HEK293 (cell line): ENCODE results near the gene CEP112.

ENCODE experiments used
- EGR2 ChIP-seq: fragments of 450-650 bp; formaldehyde crosslinking; IDR thresholded peaks from 2 replicates; pipeline ENCODE4 v1.5.1; 2016; ENCODE audit warnings: low read depth, missing biosample characterization, missing genetic modification characterization
- GLI4 ChIP-seq: fragments of 450-650 bp; formaldehyde crosslinking; IDR thresholded peaks from 2 replicates; pipeline ENCODE4 v1.5.1; 2016; ENCODE audit warnings: missing biosample characterization, missing genetic modification characterization
- KLF1 ChIP-seq: fragments of 450-650 bp; formaldehyde crosslinking; IDR thresholded peaks from 2 replicates; pipeline ENCODE4 v1.5.1; 2016; ENCODE audit warnings: missing biosample characterization, missing genetic modification characterization
- KLF10 ChIP-seq: fragments of 450-650 bp; IDR thresholded peaks from 2 replicates; pipeline ENCODE4 v1.5.1; 2018; ENCODE audit warnings: missing biosample characterization, mild to moderate bottlenecking, missing genetic modification characterization
- KLF7 ChIP-seq: fragments of 450-650 bp; formaldehyde crosslinking; IDR thresholded peaks from 2 replicates; pipeline ENCODE4 v1.5.1; 2016; ENCODE audit warnings: missing biosample characterization, missing genetic modification characterization, borderline replicate concordance
- KLF8 ChIP-seq: fragments of 450-650 bp; formaldehyde crosslinking; IDR thresholded peaks from 2 replicates; pipeline ENCODE4 v1.5.1; 2016; ENCODE audit warnings: missing biosample characterization, missing genetic modification characterization
- KLF9 ChIP-seq: fragments of 450-650 bp; formaldehyde crosslinking; IDR thresholded peaks from 2 replicates; pipeline ENCODE4 v1.5.1; 2016; ENCODE audit warnings: missing biosample characterization, missing genetic modification characterization, low read depth
- SCRT2 ChIP-seq: fragments of 450-650 bp; formaldehyde crosslinking; IDR thresholded peaks from 2 replicates; pipeline ENCODE4 v1.5.1; 2016; ENCODE audit warnings: missing biosample characterization, missing genetic modification characterization
- SP7 ChIP-seq: fragments of 450-650 bp; formaldehyde crosslinking; IDR thresholded peaks from 2 replicates; pipeline ENCODE4 v1.5.1; 2016; ENCODE audit warnings: missing biosample characterization, missing genetic modification characterization
- TRIM28 ChIP-seq: IDR thresholded peaks from 2 replicates; pipeline ENCODE4 v1.6.1; 2011; ENCODE audit warnings: low read length, control low read depth, borderline replicate concordance
- ZFP3 ChIP-seq: fragments of 450-650 bp; formaldehyde crosslinking; IDR thresholded peaks from 2 replicates; pipeline ENCODE4 v1.5.1; 2016; ENCODE audit warnings: low read depth, missing biosample characterization, missing genetic modification characterization
- ZNF114 ChIP-seq: fragments of 450-650 bp; formaldehyde crosslinking; IDR thresholded peaks from 2 replicates; pipeline ENCODE4 v1.5.0; 2017; ENCODE audit warnings: missing biosample characterization, missing genetic modification characterization
- ZNF132 ChIP-seq: fragments of 450-650 bp; formaldehyde crosslinking; IDR thresholded peaks from 2 replicates; pipeline ENCODE4 v1.5.1; 2017; ENCODE audit warnings: missing biosample characterization, missing genetic modification characterization, borderline replicate concordance
- ZNF155 ChIP-seq: fragments of 450-650 bp; formaldehyde crosslinking; IDR thresholded peaks from 2 replicates; pipeline ENCODE4 v1.5.1; 2016; ENCODE audit warnings: missing biosample characterization, missing genetic modification characterization
- ZNF202 ChIP-seq: fragments of 450-650 bp; formaldehyde crosslinking; IDR thresholded peaks from 2 replicates; pipeline ENCODE4 v1.5.1; 2016; ENCODE audit warnings: missing biosample characterization, missing genetic modification characterization, borderline replicate concordance
- ZNF214 ChIP-seq: fragments of 450-650 bp; formaldehyde crosslinking; IDR thresholded peaks from 2 replicates; pipeline ENCODE4 v1.5.1; 2017; ENCODE audit warnings: missing biosample characterization, mild to moderate bottlenecking, missing genetic modification characterization, borderline replicate concordance
- ZNF24 ChIP-seq: fragments of 450-650 bp; formaldehyde crosslinking; IDR thresholded peaks from 2 replicates; pipeline ENCODE4 v1.5.1; 2016; ENCODE audit warnings: missing biosample characterization, missing genetic modification characterization
- ZNF302 ChIP-seq: fragments of 450-650 bp; formaldehyde crosslinking; IDR thresholded peaks from 2 replicates; pipeline ENCODE4 v1.5.1; 2016; ENCODE audit warnings: missing biosample characterization, missing genetic modification characterization, low read depth
- ZNF324 ChIP-seq: fragments of 450-650 bp; formaldehyde crosslinking; IDR thresholded peaks from 2 replicates; pipeline ENCODE4 v1.5.1; 2016; ENCODE audit warnings: missing biosample characterization, missing genetic modification characterization
- ZNF501 ChIP-seq: fragments of 450-650 bp; formaldehyde crosslinking; IDR thresholded peaks from 2 replicates; pipeline ENCODE4 v1.5.1; 2016; ENCODE audit warnings: missing biosample characterization, missing genetic modification characterization
- ZNF626 ChIP-seq: fragments of 450-650 bp; sonication (Bioruptor Pico); formaldehyde crosslinking; IDR thresholded peaks from 2 replicates; pipeline ENCODE4 v1.5.1; 2018; ENCODE audit warnings: missing biosample characterization, missing genetic modification characterization, inconsistent platforms
- ZNF629 ChIP-seq: fragments of 450-650 bp; formaldehyde crosslinking; IDR thresholded peaks from 2 replicates; pipeline ENCODE4 v1.5.1; 2017; ENCODE audit warnings: missing biosample characterization, missing genetic modification characterization
- ZNF654 ChIP-seq: fragments of 450-650 bp; formaldehyde crosslinking; IDR thresholded peaks from 2 replicates; pipeline ENCODE4 v1.5.1; 2016; ENCODE audit warnings: low read depth, missing biosample characterization, missing genetic modification characterization
- ZNF660 ChIP-seq: fragments of 450-650 bp; IDR thresholded peaks from 2 replicates; pipeline ENCODE4 v1.5.1; 2018; ENCODE audit warnings: missing biosample characterization, mild to moderate bottlenecking, missing genetic modification characterization
- ZNF677 ChIP-seq: fragments of 450-650 bp; IDR thresholded peaks from 2 replicates; pipeline ENCODE4 v1.5.0; 2018; ENCODE audit warnings: missing biosample characterization, mild to moderate bottlenecking, missing genetic modification characterization, moderate library complexity
- ZNF768 ChIP-seq: fragments of 450-650 bp; formaldehyde crosslinking; IDR thresholded peaks from 2 replicates; pipeline ENCODE4 v1.5.1; 2018; ENCODE audit warnings: missing biosample characterization, mild to moderate bottlenecking, missing genetic modification characterization
- ZNF777 ChIP-seq: fragments of 450-650 bp; formaldehyde crosslinking; IDR thresholded peaks from 2 replicates; pipeline ENCODE4 v1.5.1; 2017; ENCODE audit warnings: missing biosample characterization, missing genetic modification characterization, borderline replicate concordance
- ZNF792 ChIP-seq: fragments of 450-650 bp; formaldehyde crosslinking; IDR thresholded peaks from 2 replicates; pipeline ENCODE4 v1.5.1; 2016; ENCODE audit warnings: missing biosample characterization, missing genetic modification characterization
- ZNF843 ChIP-seq: fragments of 450-650 bp; formaldehyde crosslinking; IDR thresholded peaks from 2 replicates; pipeline ENCODE4 v1.5.1; 2016; ENCODE audit warnings: missing biosample characterization, missing genetic modification characterization
- TF ChIP-seq, protein P1 (sequence below): fragments of 450-650 bp; formaldehyde crosslinking; IDR thresholded peaks from 2 replicates; pipeline ENCODE4 v1.5.1; 2016; ENCODE audit warnings: missing biosample characterization, missing genetic modification characterization
- TF ChIP-seq, protein P2 (sequence below): fragments of 450-650 bp; formaldehyde crosslinking; IDR thresholded peaks from 2 replicates; pipeline ENCODE4 v1.5.1; 2017; ENCODE audit warnings: missing biosample characterization, mild to moderate bottlenecking, missing genetic modification characterization, moderate library complexity
- TF ChIP-seq, protein P3 (sequence below): fragments of 450-650 bp; formaldehyde crosslinking; IDR thresholded peaks from 2 replicates; pipeline ENCODE4; 2016; ENCODE audit warnings: missing biosample characterization, missing genetic modification characterization
- TF ChIP-seq, protein P4 (sequence below): fragments of 450-650 bp; formaldehyde crosslinking; IDR thresholded peaks from 2 replicates; pipeline ENCODE4 v1.5.1; 2016; ENCODE audit warnings: missing biosample characterization, missing genetic modification characterization
- TF ChIP-seq, protein P5 (sequence below): fragments of 450-650 bp; formaldehyde crosslinking; conservative IDR thresholded peaks from 2 replicates; pipeline ENCODE4 v1.5.1; 2016; ENCODE audit warnings: low read depth, missing biosample characterization, missing genetic modification characterization

The CEP112 gene

DNA sequence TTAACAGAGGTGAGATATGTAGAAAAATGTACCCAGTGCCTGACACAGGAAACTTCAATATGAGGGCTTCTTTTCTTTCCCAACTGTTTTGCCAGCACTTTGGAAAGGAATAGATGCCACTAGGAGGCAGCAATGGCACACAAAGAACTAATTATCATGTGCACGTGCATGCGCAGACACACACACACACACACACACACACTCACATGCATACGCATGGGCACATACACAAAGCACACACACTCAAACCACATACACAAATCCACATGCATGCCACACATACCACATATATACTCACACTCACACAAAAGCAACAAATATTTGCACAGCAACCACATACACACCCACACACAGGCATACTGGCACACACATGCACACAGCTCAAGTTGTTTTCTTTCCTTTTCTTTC lies 8.8 kb upstream of the CEP112 start (continued):
- peak; percentile 88 for TF ChIP-seq ZNF501
- no peak for TF ChIP-seq ZNF626 (tag by site-specific recombination)
- no peak for TF ChIP-seq ZNF214 (tag by site-specific recombination)
- TF ChIP-seq, protein P1, sequence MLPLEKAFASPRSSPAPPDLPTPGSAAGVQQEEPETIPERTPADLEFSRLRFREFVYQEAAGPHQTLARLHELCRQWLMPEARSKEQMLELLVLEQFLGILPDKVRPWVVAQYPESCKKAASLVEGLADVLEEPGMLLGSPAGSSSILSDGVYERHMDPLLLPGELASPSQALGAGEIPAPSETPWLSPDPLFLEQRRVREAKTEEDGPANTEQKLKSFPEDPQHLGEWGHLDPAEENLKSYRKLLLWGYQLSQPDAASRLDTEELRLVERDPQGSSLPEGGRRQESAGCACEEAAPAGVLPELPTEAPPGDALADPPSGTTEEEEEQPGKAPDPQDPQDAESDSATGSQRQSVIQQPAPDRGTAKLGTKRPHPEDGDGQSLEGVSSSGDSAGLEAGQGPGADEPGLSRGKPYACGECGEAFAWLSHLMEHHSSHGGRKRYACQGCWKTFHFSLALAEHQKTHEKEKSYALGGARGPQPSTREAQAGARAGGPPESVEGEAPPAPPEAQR (tag by site-specific recombination): peak; percentile 96
- peak; percentile 38; the same call in 1 of the 2 replicates for TF ChIP-seq KLF7 (tag by site-specific recombination)
- peak; percentile 100 for TF ChIP-seq ZNF654 (tag by site-specific recombination)
- TF ChIP-seq TRIM28: peak; percentile 59; the same call in 1 of the 2 replicates
- peak; percentile 57; the same call in 1 of the 2 replicates for TF ChIP-seq ZNF629 (tag by site-specific recombination)
- no peak for TF ChIP-seq KLF10 (tag by site-specific recombination)
- TF ChIP-seq ZNF660 (tag by site-specific recombination): peak; percentile 7; the same call in 1 of the 2 replicates
- TF ChIP-seq, protein P2, sequence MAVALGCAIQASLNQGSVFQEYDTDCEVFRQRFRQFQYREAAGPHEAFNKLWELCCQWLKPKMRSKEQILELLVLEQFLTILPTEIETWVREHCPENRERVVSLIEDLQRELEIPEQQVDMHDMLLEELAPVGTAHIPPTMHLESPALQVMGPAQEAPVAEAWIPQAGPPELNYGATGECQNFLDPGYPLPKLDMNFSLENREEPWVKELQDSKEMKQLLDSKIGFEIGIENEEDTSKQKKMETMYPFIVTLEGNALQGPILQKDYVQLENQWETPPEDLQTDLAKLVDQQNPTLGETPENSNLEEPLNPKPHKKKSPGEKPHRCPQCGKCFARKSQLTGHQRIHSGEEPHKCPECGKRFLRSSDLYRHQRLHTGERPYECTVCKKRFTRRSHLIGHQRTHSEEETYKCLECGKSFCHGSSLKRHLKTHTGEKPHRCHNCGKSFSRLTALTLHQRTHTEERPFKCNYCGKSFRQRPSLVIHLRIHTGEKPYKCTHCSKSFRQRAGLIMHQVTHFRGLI (tag by site-specific recombination): no peak
- peak; percentile 47; the same call in 1 of the 2 replicates for TF ChIP-seq ZNF24 (tag by site-specific recombination)
- TF ChIP-seq ZFP3 (tag by site-specific recombination): no peak
- TF ChIP-seq SCRT2 (tag by site-specific recombination): 0 out of 2 replicates have a peak, but pooled peaks have one; percentile 43
- peak; percentile 20; the same call in 1 of the 2 replicates for TF ChIP-seq KLF1 (tag by site-specific recombination)
- TF ChIP-seq ZNF792 (tag by site-specific recombination): peak; percentile 79
- TF ChIP-seq, protein P3, sequence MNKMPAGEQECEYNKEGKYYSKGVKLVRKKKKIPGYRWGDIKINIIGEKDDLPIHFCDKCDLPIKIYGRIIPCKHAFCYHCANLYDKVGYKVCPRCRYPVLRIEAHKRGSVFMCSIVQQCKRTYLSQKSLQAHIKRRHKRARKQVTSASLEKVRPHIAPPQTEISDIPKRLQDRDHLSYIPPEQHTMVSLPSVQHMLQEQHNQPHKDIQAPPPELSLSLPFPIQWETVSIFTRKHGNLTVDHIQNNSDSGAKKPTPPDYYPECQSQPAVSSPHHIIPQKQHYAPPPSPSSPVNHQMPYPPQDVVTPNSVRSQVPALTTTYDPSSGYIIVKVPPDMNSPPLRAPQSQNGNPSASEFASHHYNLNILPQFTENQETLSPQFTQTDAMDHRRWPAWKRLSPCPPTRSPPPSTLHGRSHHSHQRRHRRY: no peak
- TF ChIP-seq ZNF777 (tag by site-specific recombination): no peak
- TF ChIP-seq ZNF324 (tag by site-specific recombination): peak; percentile 84; the same call in 1 of the 2 replicates
- peak; percentile 73 for TF ChIP-seq EGR2 (tag by site-specific recombination)
- TF ChIP-seq SP7 (tag by site-specific recombination): peak; percentile 86
- TF ChIP-seq ZNF132 (tag by site-specific recombination): no peak
- TF ChIP-seq ZNF114 (tag by site-specific recombination): no peak
- TF ChIP-seq ZNF202: no peak
- TF ChIP-seq GLI4 (tag by site-specific recombination): 0 out of 2 replicates have a peak, but pooled peaks have one; percentile 81
- TF ChIP-seq, protein P4, sequence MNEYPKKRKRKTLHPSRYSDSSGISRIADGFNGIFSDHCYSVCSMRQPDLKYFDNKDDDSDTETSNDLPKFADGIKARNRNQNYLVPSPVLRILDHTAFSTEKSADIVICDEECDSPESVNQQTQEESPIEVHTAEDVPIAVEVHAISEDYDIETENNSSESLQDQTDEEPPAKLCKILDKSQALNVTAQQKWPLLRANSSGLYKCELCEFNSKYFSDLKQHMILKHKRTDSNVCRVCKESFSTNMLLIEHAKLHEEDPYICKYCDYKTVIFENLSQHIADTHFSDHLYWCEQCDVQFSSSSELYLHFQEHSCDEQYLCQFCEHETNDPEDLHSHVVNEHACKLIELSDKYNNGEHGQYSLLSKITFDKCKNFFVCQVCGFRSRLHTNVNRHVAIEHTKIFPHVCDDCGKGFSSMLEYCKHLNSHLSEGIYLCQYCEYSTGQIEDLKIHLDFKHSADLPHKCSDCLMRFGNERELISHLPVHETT: peak; percentile 77; the same call in 1 of the 2 replicates
- 0 out of 2 replicates have a peak, but pooled peaks have one; percentile 69 for TF ChIP-seq ZNF302
- TF ChIP-seq ZNF677 (tag by site-specific recombination): no peak
- no peak for TF ChIP-seq ZNF155 (tag by site-specific recombination)
- peak; percentile 87 for TF ChIP-seq KLF8 (tag by site-specific recombination)
- no peak for TF ChIP-seq KLF9
- TF ChIP-seq, protein P5, sequence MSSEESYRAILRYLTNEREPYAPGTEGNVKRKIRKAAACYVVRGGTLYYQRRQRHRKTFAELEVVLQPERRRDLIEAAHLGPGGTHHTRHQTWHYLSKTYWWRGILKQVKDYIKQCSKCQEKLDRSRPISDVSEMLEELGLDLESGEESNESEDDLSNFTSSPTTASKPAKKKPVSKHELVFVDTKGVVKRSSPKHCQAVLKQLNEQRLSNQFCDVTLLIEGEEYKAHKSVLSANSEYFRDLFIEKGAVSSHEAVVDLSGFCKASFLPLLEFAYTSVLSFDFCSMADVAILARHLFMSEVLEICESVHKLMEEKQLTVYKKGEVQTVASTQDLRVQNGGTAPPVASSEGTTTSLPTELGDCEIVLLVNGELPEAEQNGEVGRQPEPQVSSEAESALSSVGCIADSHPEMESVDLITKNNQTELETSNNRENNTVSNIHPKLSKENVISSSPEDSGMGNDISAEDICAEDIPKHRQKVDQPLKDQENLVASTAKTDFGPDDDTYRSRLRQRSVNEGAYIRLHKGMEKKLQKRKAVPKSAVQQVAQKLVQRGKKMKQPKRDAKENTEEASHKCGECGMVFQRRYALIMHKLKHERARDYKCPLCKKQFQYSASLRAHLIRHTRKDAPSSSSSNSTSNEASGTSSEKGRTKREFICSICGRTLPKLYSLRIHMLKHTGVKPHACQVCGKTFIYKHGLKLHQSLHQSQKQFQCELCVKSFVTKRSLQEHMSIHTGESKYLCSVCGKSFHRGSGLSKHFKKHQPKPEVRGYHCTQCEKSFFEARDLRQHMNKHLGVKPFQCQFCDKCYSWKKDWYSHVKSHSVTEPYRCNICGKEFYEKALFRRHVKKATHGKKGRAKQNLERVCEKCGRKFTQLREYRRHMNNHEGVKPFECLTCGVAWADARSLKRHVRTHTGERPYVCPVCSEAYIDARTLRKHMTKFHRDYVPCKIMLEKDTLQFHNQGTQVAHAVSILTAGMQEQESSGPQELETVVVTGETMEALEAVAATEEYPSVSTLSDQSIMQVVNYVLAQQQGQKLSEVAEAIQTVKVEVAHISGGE (tag by site-specific recombination): no peak
- peak; percentile 64 for TF ChIP-seq ZNF843
- TF ChIP-seq ZNF768 (tag by site-specific recombination): no peak
